Measurements from ENCODE around the gene ASTL.

Gene ASTL

DNA sequence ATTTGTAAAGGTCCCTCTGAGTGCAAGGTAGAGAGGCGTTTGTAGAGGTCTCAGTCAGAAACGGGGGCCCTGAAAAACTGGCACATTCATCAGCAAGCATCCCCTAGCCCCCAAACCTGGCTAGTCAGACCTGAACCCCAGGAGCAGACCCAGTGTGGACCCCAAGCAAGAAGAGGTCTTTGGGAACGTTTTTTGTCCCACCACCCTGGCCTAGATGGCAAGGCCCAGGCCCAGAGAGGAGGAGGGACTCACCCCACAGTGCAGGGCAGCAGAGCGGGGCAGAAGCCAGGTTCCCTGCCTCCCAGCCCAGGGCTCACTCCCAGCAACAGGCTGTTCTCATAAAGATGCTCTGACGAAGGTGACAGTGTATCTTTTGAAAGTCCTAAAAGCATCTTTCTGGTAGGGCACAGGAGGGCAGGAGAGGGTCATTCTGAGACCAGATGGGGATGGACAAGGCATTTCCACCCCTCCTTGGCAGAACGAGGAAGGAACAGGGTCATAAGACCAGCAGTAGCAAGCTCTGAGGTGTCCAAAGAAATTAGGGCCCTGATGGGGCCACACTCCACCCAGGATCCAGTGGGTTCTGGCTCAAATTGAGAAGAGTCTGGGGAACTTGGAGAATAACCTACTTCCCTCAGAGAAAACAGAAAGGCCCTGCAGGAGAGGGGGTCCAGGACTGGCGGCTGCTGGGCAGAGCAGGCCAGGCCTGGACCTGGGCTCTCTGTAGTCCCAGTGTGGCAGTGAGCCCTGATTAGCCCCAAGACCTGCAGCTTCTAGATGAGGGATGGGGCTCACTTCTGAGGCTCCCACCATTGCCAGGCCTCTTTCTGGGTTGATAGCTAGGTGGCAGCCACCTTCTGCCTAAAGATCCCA, 40.1 kb downstream of the ASTL start:
- H3K4me3 ChIP-seq (ENCODE audit: low read length): no peak overlapping the region
- DNase-seq (ENCODE audit: low read depth): no peak
- TF ChIP-seq, protein P1, sequence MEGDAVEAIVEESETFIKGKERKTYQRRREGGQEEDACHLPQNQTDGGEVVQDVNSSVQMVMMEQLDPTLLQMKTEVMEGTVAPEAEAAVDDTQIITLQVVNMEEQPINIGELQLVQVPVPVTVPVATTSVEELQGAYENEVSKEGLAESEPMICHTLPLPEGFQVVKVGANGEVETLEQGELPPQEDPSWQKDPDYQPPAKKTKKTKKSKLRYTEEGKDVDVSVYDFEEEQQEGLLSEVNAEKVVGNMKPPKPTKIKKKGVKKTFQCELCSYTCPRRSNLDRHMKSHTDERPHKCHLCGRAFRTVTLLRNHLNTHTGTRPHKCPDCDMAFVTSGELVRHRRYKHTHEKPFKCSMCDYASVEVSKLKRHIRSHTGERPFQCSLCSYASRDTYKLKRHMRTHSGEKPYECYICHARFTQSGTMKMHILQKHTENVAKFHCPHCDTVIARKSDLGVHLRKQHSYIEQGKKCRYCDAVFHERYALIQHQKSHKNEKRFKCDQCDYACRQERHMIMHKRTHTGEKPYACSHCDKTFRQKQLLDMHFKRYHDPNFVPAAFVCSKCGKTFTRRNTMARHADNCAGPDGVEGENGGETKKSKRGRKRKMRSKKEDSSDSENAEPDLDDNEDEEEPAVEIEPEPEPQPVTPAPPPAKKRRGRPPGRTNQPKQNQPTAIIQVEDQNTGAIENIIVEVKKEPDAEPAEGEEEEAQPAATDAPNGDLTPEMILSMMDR (IDR thresholded peaks at IDR 0.05; ENCODE audit: insufficient read depth, low read depth, low read length, missing control alignments): no peak

DNA sequence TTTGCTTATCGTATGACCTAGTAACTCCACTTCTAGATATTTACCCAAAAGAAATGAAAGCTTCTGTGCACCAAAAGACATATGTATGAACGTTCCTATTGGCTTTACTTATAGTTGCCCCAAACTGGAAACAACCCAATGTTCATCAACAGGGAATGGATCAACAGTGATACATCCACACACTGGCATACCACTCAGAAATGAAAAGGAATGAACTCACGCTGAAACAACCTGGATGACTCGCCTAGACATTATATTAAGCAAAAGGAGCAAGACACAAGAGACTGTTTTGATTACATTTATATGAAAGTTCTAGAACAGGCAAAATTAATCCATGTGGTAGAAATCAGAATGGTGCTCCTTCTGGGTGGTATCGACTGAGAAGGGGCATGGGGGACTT, 40.9 kb downstream of the ASTL start:
- TF ChIP-seq, protein P1 (IDR thresholded peaks at IDR 0.05; ENCODE audit: insufficient read depth, low read depth, low read length, missing control alignments): no peak
- peak; percentile 67 for DNase-seq (ENCODE audit: low read depth)
- no peak overlapping the region for H3K4me3 ChIP-seq (ENCODE audit: low read length)

DNA sequence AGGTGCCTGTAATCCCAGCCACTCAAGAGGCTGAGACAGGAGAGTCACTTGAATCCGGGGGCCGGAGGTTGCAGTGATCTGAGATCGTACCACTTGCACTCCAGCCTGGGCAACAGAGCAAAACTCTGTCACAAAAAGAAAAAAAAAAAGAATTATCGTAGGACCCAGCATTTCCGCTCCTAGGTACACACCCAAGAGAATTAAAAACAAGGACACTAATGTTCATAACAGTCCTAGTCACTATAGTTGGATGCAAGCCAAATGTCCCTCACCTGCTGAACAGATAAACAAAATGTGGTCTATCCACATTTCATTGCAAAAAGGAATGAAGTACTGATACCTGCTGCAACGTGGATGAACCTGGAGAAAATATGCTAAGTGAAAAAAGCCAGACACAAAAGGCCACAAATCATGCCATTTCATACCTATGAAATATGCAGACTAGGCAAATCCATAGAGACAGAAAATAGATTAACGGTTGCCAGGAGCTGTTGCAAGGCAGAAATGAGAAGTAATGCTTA, 43.1 kb downstream of the ASTL start:
- TF ChIP-seq, protein P1 (IDR thresholded peaks at IDR 0.05; ENCODE audit: insufficient read depth, low read depth, low read length, missing control alignments): no peak
- DNase-seq (ENCODE audit: low read depth): no peak
- H3K4me3 ChIP-seq (ENCODE audit: low read length): no peak overlapping the region

DNA sequence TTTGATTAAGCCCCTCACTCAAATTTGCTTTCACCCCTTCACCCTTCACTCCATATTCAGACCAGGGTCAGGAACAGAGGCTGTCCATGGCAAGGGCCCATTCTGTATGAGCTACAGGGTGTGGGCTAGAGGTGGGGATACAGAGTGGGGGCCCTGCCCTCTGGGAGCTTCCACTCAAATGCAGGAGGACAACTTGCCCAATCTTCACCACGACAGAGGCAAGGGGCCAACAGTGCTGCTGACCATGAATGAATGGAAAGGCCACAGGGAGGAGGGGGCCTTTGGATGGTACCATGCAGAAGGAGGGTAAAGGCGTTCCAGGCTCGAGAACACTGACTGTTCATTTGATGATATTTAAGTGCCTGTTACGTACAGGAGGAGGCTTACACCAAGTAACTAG, 44.8 kb downstream of the ASTL start:
- no peak for DNase-seq (ENCODE audit: low read depth)
- TF ChIP-seq, protein P1 (IDR thresholded peaks at IDR 0.05; ENCODE audit: insufficient read depth, low read depth, low read length, missing control alignments): no peak
- H3K4me3 ChIP-seq (ENCODE audit: low read length): no peak overlapping the region

DNA sequence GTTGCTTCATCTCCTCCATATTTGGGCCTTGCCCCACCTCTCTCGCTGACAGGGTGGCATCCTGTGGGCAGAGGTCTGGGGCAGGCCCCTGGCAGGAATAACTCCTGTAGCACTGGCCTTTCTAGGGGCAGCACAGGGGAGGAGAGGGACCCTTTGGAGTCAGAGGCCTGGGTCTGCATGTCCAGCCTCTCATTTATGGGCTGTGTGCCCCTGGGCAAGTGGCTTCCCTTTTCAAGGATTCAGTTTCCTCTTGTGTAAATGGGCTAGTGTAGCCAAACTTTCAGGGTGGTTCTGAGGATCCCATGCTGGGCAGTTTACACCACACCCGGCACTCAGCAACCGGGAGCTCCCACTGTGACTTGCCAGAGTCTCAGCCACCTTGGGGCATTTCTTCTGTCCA, 45.4 kb downstream of the ASTL start:
- no peak for DNase-seq (ENCODE audit: low read depth)
- TF ChIP-seq, protein P1 (IDR thresholded peaks at IDR 0.05; ENCODE audit: insufficient read depth, low read depth, low read length, missing control alignments): no peak
- H3K4me3 ChIP-seq (ENCODE audit: low read length): no peak overlapping the region

DNA sequence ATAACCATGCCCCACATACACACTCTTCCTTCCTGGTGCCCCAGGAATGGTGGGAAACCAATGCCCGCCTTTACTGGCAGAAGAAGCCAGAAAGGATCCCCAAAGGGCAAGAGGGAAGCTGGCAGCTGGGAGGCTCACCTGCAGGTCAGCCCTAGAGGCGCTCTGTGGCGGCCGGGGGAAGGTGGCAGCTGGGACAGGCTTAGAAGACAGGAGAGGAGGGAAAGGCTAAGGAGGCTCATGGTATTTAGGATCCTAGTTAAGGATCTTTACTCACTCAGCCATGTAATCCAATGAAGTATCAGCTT, 45.8 kb downstream of the ASTL start:
- DNase-seq (ENCODE audit: low read depth): no peak
- TF ChIP-seq, protein P1 (IDR thresholded peaks at IDR 0.05; ENCODE audit: insufficient read depth, low read depth, low read length, missing control alignments): no peak
- H3K4me3 ChIP-seq (ENCODE audit: low read length): no peak overlapping the region
